GM18526 (cell line): ENCODE measurements around the gene PDE4D.

Experiments used
- POLR2A ChIP-seq: IDR thresholded peaks from 3 replicates; pipeline ENCODE4 v1.6.1; 2011; ENCODE audit not compliant: insufficient read length; ENCODE audit errors: extremely low read depth

PDE4D gene

GRCh38 chr5:59171131-59171530 lies 722.4 kb downstream of the PDE4D start:
- TF ChIP-seq POLR2A: no peak

DNA sequence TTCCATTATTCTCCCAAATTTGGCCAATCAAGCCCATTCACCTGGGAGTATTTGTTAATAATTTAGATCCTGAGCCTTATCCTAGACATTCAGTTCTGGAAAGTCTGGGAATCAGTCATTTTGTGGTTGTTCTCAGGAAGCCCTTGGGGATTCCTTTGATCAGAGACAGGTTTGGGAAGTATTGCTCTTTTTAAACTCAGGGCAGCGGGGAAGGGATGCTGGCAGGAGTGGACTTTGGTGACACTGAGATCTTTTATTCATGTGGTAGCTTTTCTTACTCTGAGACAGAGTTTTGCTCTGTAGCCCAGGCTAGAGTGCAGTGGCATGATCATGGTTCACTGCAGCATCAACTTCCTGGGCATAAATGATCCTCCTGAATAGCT lies 723.8 kb downstream of the PDE4D start:
- no peak for TF ChIP-seq POLR2A

DNA sequence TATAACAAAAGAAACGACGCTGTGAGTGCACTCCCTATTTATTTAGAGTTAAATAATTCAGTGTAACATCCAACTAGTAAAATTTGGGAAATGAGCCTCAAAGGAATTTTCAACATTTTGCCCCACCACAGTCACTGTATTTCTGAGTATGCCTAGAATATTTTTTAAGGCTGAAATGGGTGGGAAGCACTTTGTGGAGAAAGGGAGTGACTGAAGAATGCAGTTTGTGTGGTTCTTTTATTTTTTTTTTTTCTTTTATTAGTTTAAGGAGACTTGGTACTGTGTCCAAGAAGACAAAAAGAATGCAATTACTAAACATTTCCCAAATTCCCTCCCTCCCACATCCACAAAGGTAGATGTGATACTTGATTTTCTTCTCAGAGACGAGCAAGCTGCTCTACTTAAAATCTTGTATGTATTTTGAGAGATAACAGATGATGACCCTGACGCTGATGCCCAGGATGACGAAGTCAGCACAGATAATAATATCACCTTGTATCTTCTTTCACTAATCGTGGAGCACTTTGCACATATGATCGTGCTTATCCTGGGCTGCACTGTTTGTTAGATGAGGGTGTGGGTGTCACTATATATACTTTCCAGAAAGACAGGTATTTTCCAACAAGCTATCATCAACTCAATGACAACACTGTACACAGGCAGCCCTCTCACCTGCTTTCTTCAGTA lies 724.3 kb downstream of the PDE4D start:
- no peak for TF ChIP-seq POLR2A

DNA sequence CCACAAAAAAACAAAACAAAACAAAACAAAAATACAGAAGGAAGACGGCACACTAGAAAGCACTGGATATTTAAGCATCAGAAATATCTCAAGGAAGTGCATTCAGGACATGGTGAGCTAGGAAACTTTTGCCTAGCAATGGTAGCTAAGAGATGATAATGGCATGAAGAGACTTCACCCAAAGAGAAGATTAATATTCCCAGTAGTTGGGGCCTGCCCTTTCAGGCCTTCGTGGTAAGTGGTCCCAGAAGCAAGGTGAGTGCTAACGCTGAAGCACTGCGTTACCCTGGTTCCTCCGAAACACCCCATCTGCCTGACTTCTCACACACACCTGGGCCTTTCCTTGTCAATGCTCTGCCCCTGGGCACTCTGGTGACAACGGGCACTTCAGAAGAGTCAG lies 725.5 kb downstream of the PDE4D start:
- no peak for TF ChIP-seq POLR2A

DNA sequence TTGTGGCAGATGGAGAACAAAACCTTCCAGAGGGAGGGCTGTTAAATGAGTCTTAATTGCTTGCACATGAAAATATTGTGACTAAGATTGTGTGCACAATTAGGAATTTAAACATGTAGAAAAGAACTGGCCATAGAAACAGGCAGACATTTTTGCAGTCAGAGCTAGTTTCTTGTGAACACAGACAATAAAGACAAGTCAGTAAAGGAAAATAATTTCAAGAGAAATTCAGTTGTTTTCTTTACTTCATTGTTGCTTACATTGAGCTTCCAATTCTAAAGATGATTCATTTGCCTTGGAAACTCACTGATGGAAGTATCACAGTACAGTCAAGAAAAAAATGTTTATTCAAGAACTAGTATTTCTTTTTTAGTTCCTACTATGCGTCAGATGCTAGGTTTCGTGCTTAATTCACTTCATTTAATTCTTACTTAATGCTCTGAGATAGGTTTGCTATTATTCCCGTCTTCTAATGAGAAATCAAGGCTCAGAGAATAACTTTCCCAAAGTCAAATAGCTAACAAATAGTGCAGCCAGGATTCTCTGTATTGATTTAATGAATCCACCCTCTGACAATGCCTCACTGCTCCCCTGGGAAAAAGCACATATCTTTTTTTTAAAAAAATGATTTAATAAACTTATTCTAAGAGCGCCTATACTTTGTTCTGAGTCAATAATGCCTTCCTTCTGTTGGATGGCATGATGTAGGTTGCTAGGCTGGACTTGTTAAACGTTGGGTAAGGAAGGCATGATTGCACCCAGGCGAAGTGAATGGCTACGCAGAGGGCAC lies 729.3 kb downstream of the PDE4D start:
- TF ChIP-seq POLR2A: no peak

GRCh38 chr5:59161221-59162105 lies 732.1 kb downstream of the PDE4D start:
- TF ChIP-seq POLR2A: no peak

DNA sequence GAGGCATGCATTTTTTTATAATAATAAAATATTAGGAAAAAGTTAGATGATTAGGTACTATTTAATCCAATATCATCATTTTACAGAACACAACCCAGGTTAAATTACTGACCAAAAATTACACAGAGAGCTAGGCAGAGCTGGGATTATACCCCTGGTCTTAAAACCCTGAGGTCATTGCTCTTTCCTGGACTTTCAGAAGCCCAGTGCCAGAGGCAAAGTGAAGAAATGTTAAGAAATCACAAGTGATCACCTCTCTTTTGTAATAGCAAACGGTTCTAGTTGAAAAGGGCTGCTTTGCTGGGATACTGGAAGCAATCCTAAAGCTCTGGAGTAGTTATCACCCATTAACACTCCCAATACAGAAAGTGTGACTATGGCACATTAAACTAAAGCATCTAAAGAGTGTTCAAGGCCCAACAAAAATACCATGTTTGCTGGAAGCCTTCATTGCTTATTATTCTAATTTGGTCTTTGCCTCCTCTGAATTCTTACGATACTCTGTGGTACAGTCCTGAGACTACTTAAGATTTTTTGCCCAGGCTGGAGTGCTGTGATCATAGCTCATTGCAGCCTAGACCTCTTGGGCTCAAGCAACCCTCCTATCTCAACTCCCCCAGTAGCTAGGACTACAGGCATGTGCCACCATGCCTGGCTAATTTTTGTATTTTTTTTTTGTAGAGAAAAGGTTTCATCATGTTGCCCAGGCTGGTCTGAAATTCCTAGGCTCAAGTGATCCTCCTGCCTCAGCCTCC lies 734.7 kb downstream of the PDE4D start:
- no peak for TF ChIP-seq POLR2A

GRCh38 chr5:59158165-59158564 lies 735.4 kb downstream of the PDE4D start:
- no peak for TF ChIP-seq POLR2A

GRCh38 chr5:59157068-59157467 lies 736.5 kb downstream of the PDE4D start:
- TF ChIP-seq POLR2A: no peak

- TF ChIP-seq POLR2A: no peak
These were observed 740.8 kb downstream of the PDE4D start for GRCh38 chr5:59152701-59153245.

GRCh38 chr5:59151162-59151889 lies 742.2 kb downstream of the PDE4D start:
- no peak for TF ChIP-seq POLR2A

DNA sequence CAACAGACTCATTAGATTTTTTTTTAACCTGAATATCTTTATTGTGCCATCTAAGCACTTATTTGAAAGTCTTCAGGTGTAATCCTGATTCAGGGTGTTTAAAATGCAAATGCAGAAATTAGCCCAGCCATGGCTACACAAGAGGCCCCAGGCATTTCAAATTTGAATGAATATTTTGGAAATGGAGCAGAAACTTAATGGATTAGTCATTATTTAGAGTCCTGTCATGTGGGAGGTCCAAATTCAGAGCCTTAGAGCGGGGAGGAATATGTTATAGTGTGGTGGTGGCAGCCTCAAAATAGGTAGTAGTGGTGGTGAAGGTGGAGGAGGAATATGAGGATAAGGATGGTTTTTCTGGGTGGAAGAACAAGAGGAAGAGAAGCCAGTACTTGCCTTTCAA lies 743.7 kb downstream of the PDE4D start:
- no peak for TF ChIP-seq POLR2A

GRCh38 chr5:59149271-59149670 lies 744.3 kb downstream of the PDE4D start:
- TF ChIP-seq POLR2A: no peak

GRCh38 chr5:59146729-59147128 lies 746.8 kb downstream of the PDE4D start:
- no peak for TF ChIP-seq POLR2A
